B cell (primary cell): ENCODE measurements around the gene GLRA3. TPM values are rescaled to one million over a fixed set of nuclear protein-coding genes. Genes with fewer than 3 reads are reported as not detected.

Experiments
- ATAC-seq: fragments of 200-7000 bp; cut with Tn5 transposase; one replicate; pipeline ENCODE4 v1.10.0; 2021; ENCODE audit warnings: low read depth, mild to moderate bottlenecking, moderate number of reproducible peaks, moderate library complexity
- CTCF ChIA-PET: fragments of 350-600 bp; sonication (Branson Sonifier 250); formaldehyde crosslinking; loops from one replicate; lab custom pipeline; 2021; ENCODE audit warnings: antibody characterized with exemption, inconsistent platforms; lab: Charles Lee
- POLR2A ChIA-PET: fragments of 350-600 bp; sonication (Branson Sonifier 250); formaldehyde crosslinking; loops from one replicate; lab custom pipeline; 2021; ENCODE audit warnings: antibody characterized with exemption; lab: Charles Lee
- DNase-seq: peaks from one replicate; pipeline ENCODE4 v3.0.0; 2013
- H2AFZ ChIP-seq: 2 replicates; pipeline ENCODE4 v1.6.1; 2012; ENCODE audit warnings: mild to moderate bottlenecking, low read depth, low read length; ENCODE audit not compliant: insufficient read depth, poor library complexity, severe bottlenecking
- H3K27ac ChIP-seq, 2 donors: 1 replicate in 1 of 2; 2 replicates in 1 of 2; pipeline ENCODE4 v1.5.1; 2012 to 2013; ENCODE audit warnings: low read length in 2 of 2, mild to moderate bottlenecking in 2 of 2, moderate library complexity in 1 of 2
- H3K27me3 ChIP-seq, 4 experiments: fragments of 200-600 bp in 1 of 4; sonication (generic) in 1 of 4; replicated peaks in 1 of 4; 1 replicate in 2 of 4; 2 replicates in 2 of 4; pipeline versions ENCODE4 v1.6.1 to v1.7.0; 2013 to 2016; ENCODE audit warnings: low read length in 3 of 4, mild to moderate bottlenecking in 2 of 4, mixed read lengths in 1 of 4, moderate library complexity in 1 of 4; ENCODE audit not compliant: insufficient read depth in 4 of 4, control insufficient read depth in 3 of 4; ENCODE audit errors: control extremely low read depth in 1 of 4
- H3K36me3 ChIP-seq, 2 experiments: replicated peaks in 1 of 2; 1 replicate in 1 of 2; 2 replicates in 1 of 2; pipeline versions ENCODE4 v1.6.1 to v1.7.1; 2013; ENCODE audit warnings: low read length in 1 of 2; ENCODE audit not compliant: insufficient read depth in 2 of 2, control insufficient read depth in 1 of 2; ENCODE audit errors: control extremely low read depth in 1 of 2, extremely low read depth in 1 of 2
- H3K4me1 ChIP-seq, 2 donors: fragments of 200-600 bp in 1 of 2; sonication (generic) in 1 of 2; 1 replicate in 1 of 2; 2 replicates in 1 of 2; pipeline versions ENCODE4 v1.5.1 to v1.6.1; 2013 to 2017; ENCODE audit warnings: low read length in 2 of 2; ENCODE audit not compliant: control insufficient read depth in 2 of 2, insufficient read depth in 2 of 2
- H3K4me2 ChIP-seq: replicated peaks from 2 replicates; pipeline ENCODE3; 2012; ENCODE audit warnings: mild to moderate bottlenecking, low read depth, low read length; ENCODE audit not compliant: poor library complexity, severe bottlenecking
- H3K4me3 ChIP-seq, 5 experiments: fragments of 200-600 bp in 1 of 5; sonication (generic) in 1 of 5; 1 replicate in 3 of 5; 2 replicates in 2 of 5; pipeline versions ENCODE4 v1.5.1 to v1.7.0; 2011 to 2016; ENCODE audit warnings: low read length in 4 of 5, mild to moderate bottlenecking in 4 of 5, low read depth in 2 of 5, control low read depth in 1 of 5, moderate library complexity in 1 of 5; ENCODE audit not compliant: insufficient read depth in 1 of 5; ENCODE audit errors: control extremely low read depth in 1 of 5, extremely low read depth in 1 of 5
- H3K79me2 ChIP-seq: fragments of 200-600 bp; sonication (generic); one replicate; pipeline ENCODE4 v1.6.0; 2016; ENCODE audit warnings: low read length; ENCODE audit not compliant: control insufficient read depth, insufficient read depth
- H3K9ac ChIP-seq: fragments of 200-600 bp; sonication (generic); 2 replicates; pipeline ENCODE4 v1.6.1; 2017; ENCODE audit warnings: mild to moderate bottlenecking, low read length, moderate library complexity
- H3K9me3 ChIP-seq, 3 donors: one replicate each; pipeline versions ENCODE4 v1.6.1 to v1.7.1; 2013; ENCODE audit warnings: low read length in 2 of 3; ENCODE audit not compliant: control insufficient read depth in 2 of 3, insufficient read depth in 1 of 3; ENCODE audit errors: control extremely low read depth in 1 of 3
- H4K20me1 ChIP-seq: 2 replicates; pipeline ENCODE4 v1.6.0; 2012; ENCODE audit warnings: mild to moderate bottlenecking, low read length; ENCODE audit not compliant: insufficient read depth, control insufficient read depth, poor library complexity, severe bottlenecking
- H3K27ac Mint-ChIP-seq: one replicate; pipeline ENCODE4 v1.8.0; 2021; ENCODE audit warnings: mixed read lengths
- H3K27me3 Mint-ChIP-seq: one replicate; pipeline ENCODE4 v1.8.0; 2021; ENCODE audit warnings: mixed read lengths
- H3K4me1 Mint-ChIP-seq: one replicate; pipeline ENCODE4 v1.8.0; 2021; ENCODE audit warnings: mixed read lengths
- H3K4me3 Mint-ChIP-seq: one replicate; pipeline ENCODE4 v1.8.0; 2021; ENCODE audit warnings: mixed read lengths
- H3K9me3 Mint-ChIP-seq: one replicate; pipeline ENCODE4 v1.8.0; 2022; ENCODE audit warnings: mixed read lengths; ENCODE audit not compliant: insufficient read depth
- EZH2 ChIP-seq: IDR thresholded peaks from 2 replicates; pipeline ENCODE4 v1.6.1; 2012; ENCODE audit warnings: borderline replicate concordance, low read depth, mild to moderate bottlenecking, moderate library complexity, low read length; ENCODE audit not compliant: insufficient read depth, poor library complexity, severe bottlenecking
- WGBS: methylation state at CpG from one replicate; pipeline ENCODE4 v1.1.5; 2013; ENCODE audit warnings: missing lambda C conversion rate; ENCODE audit not compliant: insufficient coverage; 5-methylcytosine and 5-hydroxymethylcytosine counted together
- intact Hi-C: fragments of 100-400 bp; cut with micrococcal nuclease; formaldehyde crosslinking; loops from one replicate; pipeline ENCODE4 v1.10.0; 2022
- polyA plus RNA-seq: library from polyadenylated mRNA; depleted of rRNA; stranded (reverse); fragments of >200 nt; gene quantifications from 2 replicates; pipeline ENCODE4 v1.2.3, GENCODE V29; 2012
- total RNA-seq, 2 donors: library from RNA; stranded (reverse); fragments of 120-200 nt in 1 of 2; gene quantifications; 1 replicate in 1 of 2; 2 replicates in 1 of 2; pipeline versions ENCODE4 v1.2.3 to v1.2.4, GENCODE V29; 2013 to 2022
- TF ChIP-seq, protein P1 (sequence below): fragments of 200-600 bp; IDR thresholded peaks from one replicate; pipeline ENCODE4 v1.8.0; 2022; ENCODE audit warnings: antibody characterized with exemption, mild to moderate bottlenecking

The GLRA3 gene
- total and polyA plus RNA-seq, 2 donors (not counting 1 experiment from before 2014, with no cell fraction given) = 0.12 to 0.30 TPM

DNA sequence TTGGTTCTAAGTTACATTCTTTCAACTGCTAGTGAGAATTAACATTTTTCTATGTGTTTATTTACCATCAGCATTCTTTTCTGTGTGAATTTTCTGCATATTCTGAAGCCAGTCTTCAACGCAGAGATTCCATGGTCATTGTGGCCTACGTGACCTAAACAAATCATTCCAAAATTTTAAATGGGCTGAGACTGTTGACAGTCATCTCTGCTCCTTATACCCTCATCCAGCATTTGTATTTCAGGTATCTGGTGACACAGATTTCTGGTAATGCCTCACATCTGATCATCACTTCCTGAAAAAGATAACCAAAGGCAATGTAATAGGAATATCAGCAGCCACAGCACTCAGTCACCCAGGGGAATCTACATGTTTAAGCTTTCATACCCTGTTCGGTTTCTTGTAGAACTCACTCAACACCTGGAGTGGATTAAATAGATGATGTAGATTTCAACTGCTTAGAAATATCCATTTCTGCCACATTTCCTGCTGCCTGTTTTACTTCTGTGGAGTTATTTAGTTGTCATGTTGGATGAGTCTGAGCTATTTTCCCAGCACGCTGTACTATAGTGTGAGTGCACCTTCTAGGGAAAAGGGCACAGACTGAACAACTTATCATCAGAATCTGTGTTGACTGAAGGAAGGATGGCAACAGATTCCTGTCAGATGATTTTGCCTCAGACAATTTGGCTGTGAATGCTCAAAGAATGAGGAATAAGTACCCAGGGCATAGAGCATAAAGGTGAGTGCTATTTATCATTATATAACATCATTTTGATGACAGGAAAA is 233.7 kb downstream of the GLRA3 start:
- no peak overlapping the region for H3K4me3 ChIP-seq
- Mint-ChIP-seq H3K4me1 (peaks cover 7% of the 10 kb centered on the region), H3K27ac (no peak overlapping the region), H3K9me3 (no peaks in the 10 kb centered on the region), H3K4me3 (no peak overlapping the region), H3K27me3 (no peaks in the 10 kb centered on the region)
- TF ChIP-seq, protein P1, sequence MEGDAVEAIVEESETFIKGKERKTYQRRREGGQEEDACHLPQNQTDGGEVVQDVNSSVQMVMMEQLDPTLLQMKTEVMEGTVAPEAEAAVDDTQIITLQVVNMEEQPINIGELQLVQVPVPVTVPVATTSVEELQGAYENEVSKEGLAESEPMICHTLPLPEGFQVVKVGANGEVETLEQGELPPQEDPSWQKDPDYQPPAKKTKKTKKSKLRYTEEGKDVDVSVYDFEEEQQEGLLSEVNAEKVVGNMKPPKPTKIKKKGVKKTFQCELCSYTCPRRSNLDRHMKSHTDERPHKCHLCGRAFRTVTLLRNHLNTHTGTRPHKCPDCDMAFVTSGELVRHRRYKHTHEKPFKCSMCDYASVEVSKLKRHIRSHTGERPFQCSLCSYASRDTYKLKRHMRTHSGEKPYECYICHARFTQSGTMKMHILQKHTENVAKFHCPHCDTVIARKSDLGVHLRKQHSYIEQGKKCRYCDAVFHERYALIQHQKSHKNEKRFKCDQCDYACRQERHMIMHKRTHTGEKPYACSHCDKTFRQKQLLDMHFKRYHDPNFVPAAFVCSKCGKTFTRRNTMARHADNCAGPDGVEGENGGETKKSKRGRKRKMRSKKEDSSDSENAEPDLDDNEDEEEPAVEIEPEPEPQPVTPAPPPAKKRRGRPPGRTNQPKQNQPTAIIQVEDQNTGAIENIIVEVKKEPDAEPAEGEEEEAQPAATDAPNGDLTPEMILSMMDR = no peak
- TF ChIP-seq EZH2 = no peak
- H3K9me3 ChIP-seq = peaks cover 0 to 1% (median 0%) of the 10 kb centered on the region in 3 donors
- no peak overlapping the region for H3K4me2 ChIP-seq
- no peaks in the 10 kb centered on the region for H4K20me1 ChIP-seq
- POLR2A ChIA-PET = no interaction called here
- H3K27ac ChIP-seq = no peak overlapping the region
- H3K9ac ChIP-seq = no peak overlapping the region
- peaks cover 3 to 4% of the 10 kb centered on the region in 2 donors for H3K4me1 ChIP-seq
- CTCF ChIA-PET = no interaction called here
- WGBS = 100% methylated on average over 2 of the region's 4 CpGs
- intact Hi-C loops = no loop called here
- no peaks in the 10 kb centered on the region for H3K36me3 ChIP-seq
- ATAC-seq (no peak), DNase-seq (no peak)
- H3K79me2 ChIP-seq = no peaks in the 10 kb centered on the region
- H3K27me3 ChIP-seq = no peaks in the 10 kb centered on the region
- H2AFZ ChIP-seq = no peak overlapping the region

GRCh38 chr4:174593701-174594100 is 235.3 kb downstream of the GLRA3 start:
- CTCF ChIA-PET = no interaction called here
- no CpG with 5 or more reads among the region's 3 CpGs for WGBS

More at GRCh38 chr4:174593701-174594100, 235.3 kb downstream of the GLRA3 start:
- no peak overlapping the region for H3K27ac Mint-ChIP-seq
- ATAC-seq (no peak), DNase-seq (no peak)
- Histone ChIP-seq H3K27ac (no peak overlapping the region), H2AFZ (no peak overlapping the region), H3K9ac (no peak overlapping the region), H3K4me2 (no peak overlapping the region), H4K20me1 (no peaks in the 10 kb centered on the region), H3K9me3 (peaks cover 0 to 1% (median 0%) of the 10 kb centered on the region in 3 donors), H3K4me1 (peaks cover 3 to 4% of the 10 kb centered on the region in 2 donors), H3K4me3 (no peak overlapping the region), H3K27me3 (no peaks in the 10 kb centered on the region), H3K79me2 (no peaks in the 10 kb centered on the region), H3K36me3 (no peaks in the 10 kb centered on the region)
- no peak overlapping the region for H3K4me3 Mint-ChIP-seq
- no peaks in the 10 kb centered on the region for H3K27me3 Mint-ChIP-seq
- POLR2A ChIA-PET = no interaction called here
- H3K4me1 Mint-ChIP-seq = peaks cover 7% of the 10 kb centered on the region
- no peak for TF ChIP-seq EZH2
- TF ChIP-seq, protein P1 = no peak
- H3K9me3 Mint-ChIP-seq = no peaks in the 10 kb centered on the region
- intact Hi-C loops = no loop called here
